Measurements from ENCODE around the gene FREM1.

DNA sequence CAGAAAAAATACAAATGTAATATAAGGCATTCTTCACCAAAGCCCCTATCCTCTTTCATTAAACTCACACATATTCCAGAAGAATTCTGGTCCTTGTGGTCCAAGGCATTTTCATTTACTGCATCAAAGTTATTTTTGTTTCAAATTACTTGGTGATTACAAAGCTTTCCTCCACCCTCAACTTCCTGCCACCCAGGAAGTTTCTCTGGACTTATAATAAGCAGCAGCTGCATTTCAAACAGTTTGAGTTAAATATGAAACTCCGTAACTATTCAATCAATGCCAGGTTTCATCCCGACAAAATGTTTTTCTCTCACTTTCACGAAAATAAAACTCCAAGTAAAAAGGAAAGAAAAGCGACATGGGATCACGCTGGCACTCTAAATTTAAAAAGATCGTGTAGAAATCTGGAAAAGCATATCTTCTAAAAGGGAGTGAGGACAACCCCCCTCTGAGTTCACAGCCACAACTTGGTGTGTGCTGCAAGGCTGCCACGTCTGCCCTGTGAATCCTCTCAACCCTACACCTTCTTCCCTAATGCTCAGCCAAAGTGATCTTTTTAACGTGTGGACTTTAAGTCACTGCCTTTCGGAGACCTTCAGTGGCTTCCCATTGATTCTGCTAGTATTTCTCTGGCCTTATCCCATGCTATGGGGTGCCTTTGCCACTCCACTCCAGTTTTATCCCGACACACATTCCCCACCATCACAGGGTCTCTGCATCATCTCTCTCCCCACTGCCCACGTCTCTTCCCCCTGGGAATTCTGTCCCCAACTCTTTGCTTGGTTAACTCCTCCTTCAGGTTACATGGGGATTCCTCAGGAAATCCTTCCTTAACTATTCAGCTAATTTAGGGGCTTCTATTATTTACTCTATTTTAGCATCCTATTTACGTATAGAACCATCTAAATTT is 96.6 kb downstream of the FREM1 start:
- TF ChIP-seq, protein P1, sequence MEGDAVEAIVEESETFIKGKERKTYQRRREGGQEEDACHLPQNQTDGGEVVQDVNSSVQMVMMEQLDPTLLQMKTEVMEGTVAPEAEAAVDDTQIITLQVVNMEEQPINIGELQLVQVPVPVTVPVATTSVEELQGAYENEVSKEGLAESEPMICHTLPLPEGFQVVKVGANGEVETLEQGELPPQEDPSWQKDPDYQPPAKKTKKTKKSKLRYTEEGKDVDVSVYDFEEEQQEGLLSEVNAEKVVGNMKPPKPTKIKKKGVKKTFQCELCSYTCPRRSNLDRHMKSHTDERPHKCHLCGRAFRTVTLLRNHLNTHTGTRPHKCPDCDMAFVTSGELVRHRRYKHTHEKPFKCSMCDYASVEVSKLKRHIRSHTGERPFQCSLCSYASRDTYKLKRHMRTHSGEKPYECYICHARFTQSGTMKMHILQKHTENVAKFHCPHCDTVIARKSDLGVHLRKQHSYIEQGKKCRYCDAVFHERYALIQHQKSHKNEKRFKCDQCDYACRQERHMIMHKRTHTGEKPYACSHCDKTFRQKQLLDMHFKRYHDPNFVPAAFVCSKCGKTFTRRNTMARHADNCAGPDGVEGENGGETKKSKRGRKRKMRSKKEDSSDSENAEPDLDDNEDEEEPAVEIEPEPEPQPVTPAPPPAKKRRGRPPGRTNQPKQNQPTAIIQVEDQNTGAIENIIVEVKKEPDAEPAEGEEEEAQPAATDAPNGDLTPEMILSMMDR (IDR thresholded peaks at IDR 0.05), result no peak
- TF ChIP-seq POLR2A (IDR thresholded peaks at IDR 0.05), result no peak
- TF ChIP-seq POLR2AphosphoS5 (IDR thresholded peaks at IDR 0.05), result no peak
- TF ChIP-seq EP300 (IDR thresholded peaks at IDR 0.05; ENCODE audit: low read depth), result no peak
